Testis (tissue), 2 donors: ENCODE measurements around the gene FAM222A.

Experiments
- CTCF ChIP-seq, 3 experiments: fragments of 450-650 bp in 2 of 3; fragments of 200-600 bp in 1 of 3; sonication (generic) in 1 of 3; IDR thresholded peaks; one replicate each; pipeline ENCODE4 v1.5.1; 2016 to 2019; ENCODE audit warnings: antibody characterized with exemption in 3 of 3, mild to moderate bottlenecking in 2 of 3, moderate library complexity in 1 of 3
- POLR2A ChIP-seq: fragments of 450-650 bp; IDR thresholded peaks from one replicate; pipeline ENCODE4 v1.6.1; 2017; ENCODE audit warnings: antibody characterized with exemption, mild to moderate bottlenecking, moderate library complexity

GRCh38 chr12:109673379-109673778 is 40.2 kb upstream of the FAM222A start:
- no peak for TF ChIP-seq POLR2A
- no peak for TF ChIP-seq CTCF (IDR thresholded peaks at IDR 0.05)
